SK-N-SH (cell line): ENCODE data around the gene DCHS1. TPM values are rescaled to one million over a fixed set of nuclear protein-coding genes. Genes with fewer than 3 reads are reported as not detected.

Experiments used
- CTCF ChIA-PET: fragments of 300-600, 350-600 bp; formaldehyde crosslinking; extraction: SDS; loops from one replicate; lab custom pipeline; 2021; lab: Yijun Ruan, JAX
- POLR2A ChIA-PET: fragments of 350-600 bp; sonication (Branson Sonifier 250); formaldehyde crosslinking; extraction: SDS; loops from one replicate; lab custom pipeline; 2020; ENCODE audit warnings: antibody characterized with exemption, inconsistent platforms; lab: Yijun Ruan, JAX
- DNase-seq: peaks from one replicate; pipeline ENCODE4 v3.0.0; 2012
- H2AFZ ChIP-seq: fragments of 200-600 bp; sonication (generic); 2 replicates; pipeline ENCODE4 v1.8.1; 2016; ENCODE audit warnings: antibody characterized with exemption, mild to moderate bottlenecking, low read depth
- H3F3A ChIP-seq: fragments of 200-600 bp; sonication (generic); replicated peaks from 2 replicates; pipeline ENCODE3; 2016; ENCODE audit warnings: antibody characterized with exemption, mild to moderate bottlenecking; ENCODE audit not compliant: insufficient read depth
- H3K27ac ChIP-seq, 2 experiments: fragments of 200-500 bp in 1 of 2; fragments of 200-600 bp in 1 of 2; sonication (Bioruptor generic) in 1 of 2; sonication (generic), shearing (Covaris generic) in 1 of 2; 2 replicates each; pipeline versions ENCODE4 v1.5.1 to v1.6.1; 2014 to 2016; ENCODE audit warnings: low read depth in 2 of 2, inconsistent platforms in 1 of 2, low read length in 1 of 2, mild to moderate bottlenecking in 1 of 2, mixed read lengths in 1 of 2
- H3K27me3 ChIP-seq: fragments of 200-600 bp; sonication (generic), shearing (Covaris generic); 2 replicates; pipeline ENCODE4 v1.6.1; 2016; ENCODE audit warnings: mixed run types; ENCODE audit not compliant: insufficient read depth
- H3K36me3 ChIP-seq, 2 experiments: fragments of 200-500 bp in 1 of 2; fragments of 200-600 bp in 1 of 2; sonication (Bioruptor generic) in 1 of 2; sonication (generic) in 1 of 2; replicated peaks in 1 of 2; 2 replicates each; pipeline versions ENCODE3 to v1.5.1; 2014 to 2016; ENCODE audit warnings: low read length in 1 of 2, mild to moderate bottlenecking in 1 of 2; ENCODE audit not compliant: insufficient read depth in 2 of 2, control insufficient read depth in 1 of 2
- H3K4me1 ChIP-seq, 2 experiments: fragments of 200-500 bp in 1 of 2; fragments of 200-600 bp in 1 of 2; sonication (Bioruptor generic) in 1 of 2; sonication (generic), shearing (Covaris generic) in 1 of 2; 2 replicates each; pipeline versions ENCODE4 v1.5.1 to v1.6.1; 2014 to 2016; ENCODE audit warnings: low read depth in 1 of 2, low read length in 1 of 2, mixed run types in 1 of 2; ENCODE audit not compliant: insufficient read depth in 2 of 2, control insufficient read depth in 1 of 2
- H3K4me2 ChIP-seq: fragments of 200-600 bp; sonication (generic), shearing (Covaris generic); 2 replicates; pipeline ENCODE4 v1.6.1; 2017; ENCODE audit warnings: mixed run types
- H3K4me3 ChIP-seq, 2 experiments: fragments of 200-500 bp in 1 of 2; fragments of 200-600 bp in 1 of 2; sonication (Bioruptor generic) in 1 of 2; sonication (generic), shearing (Covaris generic) in 1 of 2; 2 replicates each; pipeline versions ENCODE4 v1.5.1 to v1.8.1; 2014 to 2016; ENCODE audit warnings: low read depth in 2 of 2, inconsistent platforms in 1 of 2, low read length in 1 of 2, mild to moderate bottlenecking in 1 of 2, mixed read lengths in 1 of 2, moderate library complexity in 1 of 2
- H3K79me2 ChIP-seq: fragments of 200-600 bp; sonication (generic); 2 replicates; pipeline ENCODE4 v1.8.1; 2017; ENCODE audit warnings: mild to moderate bottlenecking; ENCODE audit not compliant: insufficient read depth
- H3K9ac ChIP-seq: fragments of 200-600 bp; sonication (generic); 2 replicates; pipeline ENCODE4 v1.6.1; 2017; ENCODE audit warnings: mixed run types
- H3K9me2 ChIP-seq: fragments of 200-600 bp; sonication (generic); 2 replicates; pipeline ENCODE4 v1.6.1; 2017; ENCODE audit warnings: mixed run types
- H3K9me3 ChIP-seq: fragments of 200-600 bp; sonication (generic); 2 replicates; pipeline ENCODE4 v1.6.1; 2017; ENCODE audit warnings: mixed run types, mild to moderate bottlenecking, moderate library complexity
- H4K20me1 ChIP-seq: fragments of 200-600 bp; sonication (generic); 2 replicates; pipeline ENCODE4 v1.6.1; 2017; ENCODE audit warnings: mild to moderate bottlenecking, mixed run types; ENCODE audit not compliant: insufficient read depth
- CHD2 ChIP-seq: fragments of 150-350 bp; IDR thresholded peaks from 2 replicates; pipeline ENCODE4 v1.6.1; 2018; ENCODE audit warnings: low read length; ENCODE audit not compliant: partially characterized antibody
- EZH2phosphoT487 ChIP-seq: fragments of 200-600 bp; sonication (generic); IDR thresholded peaks from 2 replicates; pipeline ENCODE4 v1.6.1; 2017; ENCODE audit warnings: low read depth, mixed run types, mild to moderate bottlenecking, antibody characterized with exemption, moderate library complexity, borderline replicate concordance
- FOSL2 ChIP-seq: IDR thresholded peaks from 2 replicates; pipeline ENCODE4 v1.4.0; 2012; ENCODE audit warnings: low read depth, mild to moderate bottlenecking, moderate library complexity, borderline replicate concordance
- FOXJ3 ChIP-seq: sonication (generic); formaldehyde crosslinking; IDR thresholded peaks from 2 replicates; pipeline ENCODE4 v1.5.1; 2020; ENCODE audit warnings: mild to moderate bottlenecking, missing genetic modification reagents
- FOXM1 ChIP-seq: IDR thresholded peaks from 2 replicates; pipeline ENCODE4 v1.4.0; 2012; ENCODE audit warnings: low read depth, mild to moderate bottlenecking
- GATA2 ChIP-seq: sonication (generic); formaldehyde crosslinking; IDR thresholded peaks from 2 replicates; pipeline ENCODE4 v1.5.0; 2020; ENCODE audit warnings: mild to moderate bottlenecking, missing genetic modification reagents
- MEF2A ChIP-seq: IDR thresholded peaks from 2 replicates; pipeline ENCODE4 v1.4.0; 2012; ENCODE audit warnings: low read depth, borderline replicate concordance
- MXI1 ChIP-seq: IDR thresholded peaks from 2 replicates; pipeline ENCODE4 v1.6.1; 2012; ENCODE audit warnings: mild to moderate bottlenecking, low read depth, low read length, improper control_type of control experiment
- NRF1 ChIP-seq: IDR thresholded peaks from 2 replicates; pipeline ENCODE4 v1.6.1; 2012; ENCODE audit warnings: low read depth, mild to moderate bottlenecking, low read length
- POLR2AphosphoS5 ChIP-seq: IDR thresholded peaks from 2 replicates; pipeline ENCODE4 v1.6.1; 2012; ENCODE audit warnings: low read depth, low read length
- RCOR1 ChIP-seq: fragments of 150-350 bp; IDR thresholded peaks from 2 replicates; pipeline ENCODE4 v1.6.1; 2017; ENCODE audit warnings: antibody characterized with exemption, low read length
- RFX5 ChIP-seq: IDR thresholded peaks from 2 replicates; pipeline ENCODE4 v1.6.1; 2012; ENCODE audit warnings: mild to moderate bottlenecking, improper control_type of control experiment, low read length
- RXRA ChIP-seq: IDR thresholded peaks from 2 replicates; pipeline ENCODE4 v1.4.0; 2012; ENCODE audit warnings: low read depth, mild to moderate bottlenecking, borderline replicate concordance
- SIN3A ChIP-seq: IDR thresholded peaks from 2 replicates; pipeline ENCODE4 v1.6.1; 2012; ENCODE audit warnings: low read depth, mild to moderate bottlenecking, low read length, moderate library complexity, borderline replicate concordance
- SMC3 ChIP-seq: IDR thresholded peaks from 2 replicates; pipeline ENCODE4 v1.6.1; 2012; ENCODE audit warnings: low read depth, low read length, improper control_type of control experiment
- TAF1 ChIP-seq: IDR thresholded peaks from 2 replicates; pipeline ENCODE4 v1.6.1; 2012; ENCODE audit warnings: low read depth, mild to moderate bottlenecking, low read length, moderate library complexity, borderline replicate concordance
- TEAD4 ChIP-seq: IDR thresholded peaks from 2 replicates; pipeline ENCODE4 v1.4.0; 2012; ENCODE audit warnings: mild to moderate bottlenecking, borderline replicate concordance; ENCODE audit not compliant: insufficient read depth
- WGBS: methylation state at CpG from one replicate; pipeline ENCODE4 v1.1.6; 2017; ENCODE audit warnings: low lambda C conversion rate; 5-methylcytosine and 5-hydroxymethylcytosine counted together
- polyA plus RNA-seq, 3 experiments: library from polyadenylated mRNA; depleted of rRNA; stranded (reverse); fragments of >200 nt; gene quantifications; 2 replicates each; pipeline ENCODE4 v1.2.3, GENCODE V29; 2012
- TF ChIP-seq, protein P1 (sequence below): fragments of 150-350 bp; IDR thresholded peaks from 2 replicates; pipeline ENCODE4 v1.6.1; 2016; ENCODE audit warnings: mild to moderate bottlenecking, low read depth, low read length
- TF ChIP-seq, protein P2 (sequence below): IDR thresholded peaks from 2 replicates; pipeline ENCODE4 v1.6.1; 2012; ENCODE audit warnings: mild to moderate bottlenecking, low read depth, low read length, moderate library complexity
- TF ChIP-seq, protein P3 (sequence below): IDR thresholded peaks from 2 replicates; pipeline ENCODE4 v1.4.0; 2012; ENCODE audit warnings: low read depth, borderline replicate concordance
- TF ChIP-seq, protein P4 (sequence below): fragments of 200-600 bp; sonication (generic); IDR thresholded peaks from 2 replicates; pipeline ENCODE4 v1.6.1; 2017; ENCODE audit warnings: antibody characterized with exemption, mild to moderate bottlenecking, moderate library complexity

Gene DCHS1
- polyA plus RNA-seq, 1 of the 3 experiments (the other 2 are of a cell fraction) = 5.7 TPM

DNA sequence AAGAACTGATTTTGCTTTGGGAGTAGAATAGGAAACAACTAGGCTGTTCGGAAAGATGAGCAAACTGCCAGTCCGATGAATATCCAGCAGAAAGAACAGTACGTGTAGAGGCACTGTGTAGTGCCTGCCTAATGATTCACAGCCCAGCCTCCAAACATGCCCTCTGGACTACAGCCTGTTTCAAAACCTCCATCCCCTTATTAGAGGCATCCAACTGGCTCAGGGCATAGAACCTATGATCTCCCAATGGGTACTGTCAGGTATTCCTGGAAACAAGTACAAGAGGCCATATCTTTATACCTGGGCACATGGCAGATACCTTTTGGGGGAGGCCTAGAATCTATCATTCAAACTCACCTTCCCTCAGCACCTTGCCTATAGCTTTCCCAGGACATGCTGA is 57.1 kb downstream of the DCHS1 start (continued):
- no peak for TF ChIP-seq EZH2phosphoT487
- no peak for TF ChIP-seq RCOR1
- no peak for TF ChIP-seq RXRA
- TF ChIP-seq TEAD4 = no peak
- TF ChIP-seq POLR2AphosphoS5 = no peak

DNA sequence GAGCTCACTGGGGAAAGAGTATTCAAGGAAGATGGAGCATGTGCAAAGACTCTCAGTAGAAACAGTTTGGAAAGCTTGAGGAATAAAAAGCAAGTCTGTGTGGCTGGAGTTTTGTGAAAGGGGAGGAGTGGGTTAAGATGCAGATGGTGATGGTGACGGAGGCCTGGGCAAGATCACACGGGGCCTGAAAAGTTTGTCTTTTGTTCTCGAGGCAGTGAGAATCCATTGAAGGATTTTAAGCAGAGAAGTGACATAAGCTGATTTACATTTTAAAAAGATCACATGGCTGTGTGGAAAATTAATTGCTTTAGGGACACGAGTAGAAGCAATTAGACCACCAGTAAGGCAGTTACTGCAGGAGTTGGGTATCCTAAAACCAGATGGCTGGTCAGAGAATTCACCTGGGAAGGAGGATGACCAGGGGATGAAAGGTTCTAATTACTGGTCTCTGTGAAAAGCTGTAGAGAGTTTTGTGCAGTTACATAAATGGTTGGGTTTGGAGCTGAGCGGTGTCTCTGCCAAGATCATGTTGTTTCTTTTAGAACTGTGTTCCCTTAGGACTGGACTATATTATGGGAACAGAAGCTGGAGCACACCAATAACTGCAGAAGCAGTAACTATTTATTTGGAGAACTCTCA is 59.3 kb downstream of the DCHS1 start:
- Histone ChIP-seq H3K4me1 (no peaks in the 10 kb centered on the region; a peak in 1 of 4 replicates), H3K27ac (no peak overlapping the region), H3K9me2 (no peaks in the 10 kb centered on the region), H3K27me3 (no peaks in the 10 kb centered on the region), H2AFZ (no peak overlapping the region), H3F3A (no peaks in the 10 kb centered on the region), H3K79me2 (peaks cover 33% of the 10 kb centered on the region), H4K20me1 (no peaks in the 10 kb centered on the region), H3K36me3 (peaks cover 23 to 74% of the 10 kb centered on the region in 2 experiments), H3K4me2 (no peak overlapping the region), H3K4me3 (no peak overlapping the region), H3K9ac (no peak overlapping the region), H3K9me3 (no peaks in the 10 kb centered on the region)
- TF ChIP-seq, protein P1, sequence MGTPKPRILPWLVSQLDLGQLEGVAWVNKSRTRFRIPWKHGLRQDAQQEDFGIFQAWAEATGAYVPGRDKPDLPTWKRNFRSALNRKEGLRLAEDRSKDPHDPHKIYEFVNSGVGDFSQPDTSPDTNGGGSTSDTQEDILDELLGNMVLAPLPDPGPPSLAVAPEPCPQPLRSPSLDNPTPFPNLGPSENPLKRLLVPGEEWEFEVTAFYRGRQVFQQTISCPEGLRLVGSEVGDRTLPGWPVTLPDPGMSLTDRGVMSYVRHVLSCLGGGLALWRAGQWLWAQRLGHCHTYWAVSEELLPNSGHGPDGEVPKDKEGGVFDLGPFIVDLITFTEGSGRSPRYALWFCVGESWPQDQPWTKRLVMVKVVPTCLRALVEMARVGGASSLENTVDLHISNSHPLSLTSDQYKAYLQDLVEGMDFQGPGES = no peak
- TF ChIP-seq, protein P2, sequence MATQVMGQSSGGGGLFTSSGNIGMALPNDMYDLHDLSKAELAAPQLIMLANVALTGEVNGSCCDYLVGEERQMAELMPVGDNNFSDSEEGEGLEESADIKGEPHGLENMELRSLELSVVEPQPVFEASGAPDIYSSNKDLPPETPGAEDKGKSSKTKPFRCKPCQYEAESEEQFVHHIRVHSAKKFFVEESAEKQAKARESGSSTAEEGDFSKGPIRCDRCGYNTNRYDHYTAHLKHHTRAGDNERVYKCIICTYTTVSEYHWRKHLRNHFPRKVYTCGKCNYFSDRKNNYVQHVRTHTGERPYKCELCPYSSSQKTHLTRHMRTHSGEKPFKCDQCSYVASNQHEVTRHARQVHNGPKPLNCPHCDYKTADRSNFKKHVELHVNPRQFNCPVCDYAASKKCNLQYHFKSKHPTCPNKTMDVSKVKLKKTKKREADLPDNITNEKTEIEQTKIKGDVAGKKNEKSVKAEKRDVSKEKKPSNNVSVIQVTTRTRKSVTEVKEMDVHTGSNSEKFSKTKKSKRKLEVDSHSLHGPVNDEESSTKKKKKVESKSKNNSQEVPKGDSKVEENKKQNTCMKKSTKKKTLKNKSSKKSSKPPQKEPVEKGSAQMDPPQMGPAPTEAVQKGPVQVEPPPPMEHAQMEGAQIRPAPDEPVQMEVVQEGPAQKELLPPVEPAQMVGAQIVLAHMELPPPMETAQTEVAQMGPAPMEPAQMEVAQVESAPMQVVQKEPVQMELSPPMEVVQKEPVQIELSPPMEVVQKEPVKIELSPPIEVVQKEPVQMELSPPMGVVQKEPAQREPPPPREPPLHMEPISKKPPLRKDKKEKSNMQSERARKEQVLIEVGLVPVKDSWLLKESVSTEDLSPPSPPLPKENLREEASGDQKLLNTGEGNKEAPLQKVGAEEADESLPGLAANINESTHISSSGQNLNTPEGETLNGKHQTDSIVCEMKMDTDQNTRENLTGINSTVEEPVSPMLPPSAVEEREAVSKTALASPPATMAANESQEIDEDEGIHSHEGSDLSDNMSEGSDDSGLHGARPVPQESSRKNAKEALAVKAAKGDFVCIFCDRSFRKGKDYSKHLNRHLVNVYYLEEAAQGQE = no peak
- no peak for TF ChIP-seq RXRA
- TF ChIP-seq, protein P3, sequence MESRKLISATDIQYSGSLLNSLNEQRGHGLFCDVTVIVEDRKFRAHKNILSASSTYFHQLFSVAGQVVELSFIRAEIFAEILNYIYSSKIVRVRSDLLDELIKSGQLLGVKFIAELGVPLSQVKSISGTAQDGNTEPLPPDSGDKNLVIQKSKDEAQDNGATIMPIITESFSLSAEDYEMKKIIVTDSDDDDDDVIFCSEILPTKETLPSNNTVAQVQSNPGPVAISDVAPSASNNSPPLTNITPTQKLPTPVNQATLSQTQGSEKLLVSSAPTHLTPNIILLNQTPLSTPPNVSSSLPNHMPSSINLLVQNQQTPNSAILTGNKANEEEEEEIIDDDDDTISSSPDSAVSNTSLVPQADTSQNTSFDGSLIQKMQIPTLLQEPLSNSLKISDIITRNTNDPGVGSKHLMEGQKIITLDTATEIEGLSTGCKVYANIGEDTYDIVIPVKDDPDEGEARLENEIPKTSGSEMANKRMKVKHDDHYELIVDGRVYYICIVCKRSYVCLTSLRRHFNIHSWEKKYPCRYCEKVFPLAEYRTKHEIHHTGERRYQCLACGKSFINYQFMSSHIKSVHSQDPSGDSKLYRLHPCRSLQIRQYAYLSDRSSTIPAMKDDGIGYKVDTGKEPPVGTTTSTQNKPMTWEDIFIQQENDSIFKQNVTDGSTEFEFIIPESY = no peak
- TF ChIP-seq MEF2A = no peak
- no peak for TF ChIP-seq POLR2AphosphoS5
- no peak for TF ChIP-seq TAF1
- no peak for TF ChIP-seq SMC3
- TF ChIP-seq MXI1 = no peak
- TF ChIP-seq, protein P4, sequence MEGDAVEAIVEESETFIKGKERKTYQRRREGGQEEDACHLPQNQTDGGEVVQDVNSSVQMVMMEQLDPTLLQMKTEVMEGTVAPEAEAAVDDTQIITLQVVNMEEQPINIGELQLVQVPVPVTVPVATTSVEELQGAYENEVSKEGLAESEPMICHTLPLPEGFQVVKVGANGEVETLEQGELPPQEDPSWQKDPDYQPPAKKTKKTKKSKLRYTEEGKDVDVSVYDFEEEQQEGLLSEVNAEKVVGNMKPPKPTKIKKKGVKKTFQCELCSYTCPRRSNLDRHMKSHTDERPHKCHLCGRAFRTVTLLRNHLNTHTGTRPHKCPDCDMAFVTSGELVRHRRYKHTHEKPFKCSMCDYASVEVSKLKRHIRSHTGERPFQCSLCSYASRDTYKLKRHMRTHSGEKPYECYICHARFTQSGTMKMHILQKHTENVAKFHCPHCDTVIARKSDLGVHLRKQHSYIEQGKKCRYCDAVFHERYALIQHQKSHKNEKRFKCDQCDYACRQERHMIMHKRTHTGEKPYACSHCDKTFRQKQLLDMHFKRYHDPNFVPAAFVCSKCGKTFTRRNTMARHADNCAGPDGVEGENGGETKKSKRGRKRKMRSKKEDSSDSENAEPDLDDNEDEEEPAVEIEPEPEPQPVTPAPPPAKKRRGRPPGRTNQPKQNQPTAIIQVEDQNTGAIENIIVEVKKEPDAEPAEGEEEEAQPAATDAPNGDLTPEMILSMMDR = no peak
- TF ChIP-seq FOSL2 = no peak
- no peak for TF ChIP-seq EZH2phosphoT487
- TF ChIP-seq NRF1 = no peak
- no peak for TF ChIP-seq FOXM1
- no peak for TF ChIP-seq SIN3A
- TF ChIP-seq FOXJ3 (CRISPR knock-in tag) = no peak
- no peak for TF ChIP-seq CHD2
- no peak for TF ChIP-seq RFX5
- no peak for TF ChIP-seq TEAD4
- TF ChIP-seq GATA2 = no peak
- 94% methylated on average over 5 of the region's 5 CpGs for WGBS
- ChIA-PET POLR2A (interaction anchor here (0.8 kb wide), 1 partner anchor 87 kb away, joined by 3 read pairs; the partner anchor contains the start of gene MRPL17), CTCF (interaction anchor here (0.9 to 2.5 kb wide), 3 partner anchors 13 to 65 kb away, joined by 3 to 9 read pairs (median 3); no protein-coding TSS in a partner anchor)
- no peak for DNase-seq
